Activated CD4-positive, alpha-beta T cell treated with anti-CD3 and anti-CD28 coated beads, Interleukin-2, amount 50 U/mL, for 16 hours (primary cell): ENCODE data around the gene MADD.
A peak's percentile ranks its signal among the peaks of the same experiment; 100 is the strongest.

Source experiments
- DNase-seq: peaks from one replicate; pipeline ENCODE4 v3.0.0-alpha.2; 2020

MADD gene

DNA sequence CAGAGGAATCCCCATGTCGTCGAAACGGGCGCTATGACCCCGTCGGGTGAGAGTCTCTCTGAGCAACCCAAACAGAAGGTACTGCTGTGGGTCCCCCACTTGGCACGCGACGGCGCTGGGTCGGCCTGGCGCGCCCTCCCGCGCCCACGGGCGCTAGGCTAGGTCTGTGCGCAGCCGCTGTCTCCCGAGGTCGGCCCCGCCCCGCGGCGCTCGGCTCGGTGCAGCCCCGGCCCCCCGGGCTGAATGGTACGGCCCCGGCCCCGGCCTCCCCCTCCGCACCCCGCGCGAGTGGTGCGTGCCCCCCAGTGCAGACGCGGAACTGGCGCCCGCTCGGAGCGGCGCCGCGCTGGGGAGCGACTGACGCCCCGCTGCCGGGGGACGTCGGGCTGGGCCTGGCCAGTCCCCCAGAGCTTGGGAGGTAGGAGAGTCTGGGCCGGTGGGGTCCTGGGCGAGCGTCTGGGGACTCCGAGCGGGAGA lies at the start of gene MADD:
MADD (plus strand) TSS at position 305 of the 477 bp plus-strand sequence.
- peak; percentile 90 for DNase-seq

DNA sequence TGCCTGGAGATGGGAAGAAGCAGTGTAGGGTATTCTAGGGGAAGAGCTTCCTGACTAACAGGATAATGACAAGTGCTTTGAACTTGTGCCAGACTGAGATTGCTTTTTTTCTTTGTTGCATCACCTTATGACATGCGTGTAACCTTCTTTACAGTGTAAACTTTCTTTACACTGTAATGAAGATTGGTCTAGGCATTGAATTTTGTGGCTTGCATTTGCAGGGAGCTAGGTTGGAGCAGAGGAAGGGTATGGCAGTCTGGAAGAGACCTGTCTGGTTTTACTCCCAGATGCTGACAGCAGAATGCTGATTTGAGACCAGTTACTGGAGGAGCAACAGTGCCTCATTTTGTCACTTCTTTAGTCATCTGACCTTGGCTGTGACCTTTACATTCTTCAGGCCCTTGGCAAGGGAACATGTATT lies 49.5 kb upstream of the MADD start:
- no peak for DNase-seq

GRCh38 chr11:47222696-47223095 lies 47.2 kb upstream of the MADD start:
- DNase-seq = no peak

GRCh38 chr11:47225552-47226400 lies 44.2 kb upstream of the MADD start:
- DNase-seq = peak; percentile 71

GRCh38 chr11:47229161-47229560 lies 40.8 kb upstream of the MADD start:
- no peak for DNase-seq

DNA sequence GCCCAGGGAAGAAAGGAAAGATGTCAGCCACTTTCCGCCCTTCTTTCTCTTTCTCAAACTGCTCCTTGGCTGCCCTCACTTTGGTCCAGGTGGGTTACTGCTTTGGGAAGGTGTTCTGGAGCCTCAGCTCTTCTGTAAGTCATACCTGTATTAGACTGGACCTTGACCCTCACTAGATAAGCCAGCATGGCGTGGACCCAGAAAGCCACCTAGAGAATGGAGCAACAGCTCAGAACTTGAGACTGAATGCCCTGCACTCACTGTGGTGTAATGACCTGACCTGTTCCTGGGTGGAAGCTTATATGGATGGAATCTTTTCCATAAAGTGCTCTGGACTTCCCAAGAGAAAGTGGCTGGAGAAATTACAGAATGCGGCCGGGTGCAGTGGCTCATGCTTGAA lies 36.9 kb upstream of the MADD start:
- no peak for DNase-seq

DNA sequence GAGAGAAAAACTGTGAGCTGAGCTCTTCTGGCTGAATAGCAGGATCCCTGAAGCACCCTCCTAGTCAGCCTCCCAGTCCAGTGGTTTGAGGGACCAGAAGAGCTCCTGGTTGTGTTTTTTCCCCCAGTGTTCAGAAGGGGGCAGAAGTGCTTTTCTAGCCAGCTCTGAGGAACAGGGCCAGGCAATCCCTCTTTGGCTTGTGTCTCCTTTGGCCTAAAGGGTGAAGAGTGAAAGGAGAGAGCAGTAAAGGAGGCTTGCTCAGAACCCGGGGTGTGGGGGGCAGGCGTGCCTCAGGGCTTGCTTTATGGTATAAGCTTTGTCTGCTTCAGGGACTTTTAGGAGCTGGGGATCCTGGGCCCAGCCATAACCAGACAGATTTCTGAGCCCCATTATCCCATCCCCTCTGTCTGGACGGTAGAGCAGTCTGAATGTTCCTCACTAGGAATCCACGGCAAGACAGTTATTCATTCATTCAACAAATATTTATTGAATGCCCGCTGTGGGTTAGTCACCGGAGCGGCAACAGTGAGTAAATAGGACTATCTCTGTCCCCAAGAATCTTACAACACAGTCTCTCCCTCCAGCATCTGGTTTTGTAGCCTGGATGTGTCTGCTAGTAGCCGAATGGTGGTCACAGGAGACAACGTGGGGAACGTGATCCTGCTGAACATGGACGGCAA lies 35.8 kb upstream of the MADD start:
- DNase-seq = no peak

DNA sequence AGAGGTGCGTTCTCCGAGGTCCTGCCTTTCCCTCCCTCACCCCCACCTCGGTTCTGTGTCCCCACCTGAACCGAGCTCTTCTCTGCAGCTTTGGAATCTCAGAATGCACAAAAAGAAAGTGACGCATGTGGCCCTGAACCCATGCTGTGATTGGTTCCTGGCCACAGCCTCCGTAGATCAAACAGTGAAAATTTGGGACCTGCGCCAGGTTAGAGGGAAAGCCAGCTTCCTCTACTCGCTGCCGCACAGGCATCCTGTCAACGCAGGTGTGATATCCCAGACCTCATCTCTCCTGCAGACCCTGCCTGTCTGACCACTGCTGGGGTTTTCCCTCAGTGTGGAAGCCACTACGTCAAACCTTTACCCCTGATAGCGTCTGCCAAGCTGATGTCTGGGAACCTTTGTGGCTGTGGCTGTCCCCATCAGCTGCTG lies 35.2 kb upstream of the MADD start:
- peak; percentile 20 for DNase-seq

- no peak for DNase-seq
Measured at GRCh38 chr11:47235163-47235562, 34.8 kb upstream of the MADD start.

DNA sequence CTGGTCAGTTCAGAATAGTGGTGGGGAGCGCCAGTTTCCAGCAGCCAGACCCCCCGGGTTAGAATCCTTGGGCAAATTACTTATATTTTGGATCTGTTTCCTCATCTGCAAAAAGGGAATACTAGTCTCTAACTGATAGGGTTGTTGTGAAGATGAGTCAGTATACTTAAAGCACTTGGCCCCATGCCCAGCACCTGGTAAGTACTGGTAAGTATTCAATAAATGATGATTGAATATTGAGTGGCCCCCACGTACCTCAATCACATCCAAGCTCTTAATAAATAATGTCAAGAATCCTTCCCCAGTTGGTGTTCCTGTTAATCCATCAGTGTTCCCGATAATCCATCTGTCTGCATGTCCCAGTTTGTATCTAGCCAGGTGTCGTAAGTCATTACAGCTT lies 33.5 kb upstream of the MADD start:
- no peak for DNase-seq

GRCh38 chr11:47239852-47240251 lies 30.1 kb upstream of the MADD start:
- DNase-seq = no peak

- DNase-seq = no peak
Measured at GRCh38 chr11:47241841-47242301, 28.1 kb upstream of the MADD start.

DNA sequence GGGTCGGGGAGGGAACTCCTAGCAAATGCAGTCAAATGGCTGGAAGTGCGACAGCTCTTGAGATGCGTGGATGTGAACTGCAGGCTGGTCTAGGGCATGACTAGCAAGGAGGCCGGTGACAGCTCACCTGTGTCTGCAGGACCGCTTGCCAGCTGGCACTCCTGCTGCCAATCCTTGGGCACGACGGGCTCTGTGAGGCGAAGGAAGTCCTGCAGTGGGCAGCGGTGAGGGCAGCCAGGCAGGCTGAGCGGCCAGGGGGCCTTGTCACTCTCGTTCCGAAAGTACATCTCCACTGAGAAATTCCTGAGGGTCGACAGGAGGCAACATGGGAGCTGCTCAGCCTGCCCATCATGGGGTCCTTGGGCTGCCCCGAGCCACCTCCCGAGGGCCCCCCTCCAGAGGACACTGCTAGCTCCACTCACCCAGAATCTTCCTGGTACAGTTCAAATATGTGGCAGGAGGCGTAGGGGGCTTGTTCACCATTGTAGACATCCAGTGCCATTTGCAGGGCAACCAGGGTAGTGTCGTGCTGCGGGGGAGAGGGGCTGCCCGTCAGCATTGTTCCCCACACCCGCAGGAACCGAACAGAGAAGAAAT lies 27.2 kb upstream of the MADD start:
- no peak for DNase-seq

GRCh38 chr11:47243454-47243853 lies 26.5 kb upstream of the MADD start:
- DNase-seq = no peak

- DNase-seq = no peak
Measured at GRCh38 chr11:47244448-47245350, 25.2 kb upstream of the MADD start.

DNA sequence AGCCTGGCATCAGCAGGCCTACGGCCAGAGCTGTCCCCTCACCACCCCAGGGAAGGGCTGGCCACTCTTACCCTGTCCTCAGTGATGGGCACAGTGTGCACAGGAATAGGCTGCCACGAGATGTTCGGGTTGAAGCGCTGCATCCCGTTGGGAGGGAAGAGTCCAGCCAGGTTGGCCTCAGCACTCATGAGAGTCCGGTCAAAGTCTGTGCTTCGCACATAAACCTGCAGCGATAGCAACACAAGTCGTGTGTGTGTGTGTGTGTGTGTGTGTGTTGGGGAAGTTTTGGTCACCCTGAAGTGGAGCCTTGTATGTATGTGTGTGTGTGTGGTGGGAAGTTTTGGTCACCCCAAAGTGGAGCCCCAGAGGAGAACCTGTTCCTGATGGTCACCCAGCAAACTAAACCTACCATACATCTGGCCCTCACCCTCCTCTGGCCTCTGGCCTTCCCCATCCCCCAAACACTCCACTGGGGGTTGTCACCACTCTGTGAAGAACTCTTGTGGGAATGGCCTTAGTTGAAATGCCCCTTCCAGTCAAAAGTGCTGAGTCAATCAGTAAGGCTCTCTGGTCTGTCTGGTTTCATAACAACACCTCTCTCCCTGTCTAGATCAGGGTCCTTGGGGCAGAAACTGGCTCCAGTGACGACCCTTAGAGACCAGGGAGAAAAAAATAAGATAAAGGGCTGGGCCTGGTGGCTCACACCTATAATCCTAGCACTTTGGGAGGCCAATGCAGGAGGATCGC lies 24.1 kb upstream of the MADD start:
- no peak for DNase-seq

DNA sequence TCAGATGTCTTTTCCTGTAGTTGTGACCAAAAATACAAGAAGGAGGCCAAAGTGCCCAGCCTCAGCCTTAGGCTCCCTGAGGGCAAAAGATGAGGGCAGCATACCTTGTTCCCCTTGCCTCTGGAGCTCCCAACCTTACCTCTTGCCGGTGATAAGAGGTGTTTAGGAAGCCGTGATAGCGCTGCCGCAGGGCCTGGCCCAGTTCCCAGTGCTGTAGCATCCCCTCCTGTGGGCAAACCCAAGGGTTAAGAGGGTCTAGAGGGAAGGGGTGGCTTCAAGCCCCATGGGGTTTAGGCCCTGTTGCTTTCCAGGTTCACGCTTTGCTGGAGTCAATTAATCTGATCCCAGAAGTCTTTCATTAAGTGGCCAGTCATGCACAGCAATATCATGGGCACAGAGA lies 22.4 kb upstream of the MADD start:
- DNase-seq = no peak

DNA sequence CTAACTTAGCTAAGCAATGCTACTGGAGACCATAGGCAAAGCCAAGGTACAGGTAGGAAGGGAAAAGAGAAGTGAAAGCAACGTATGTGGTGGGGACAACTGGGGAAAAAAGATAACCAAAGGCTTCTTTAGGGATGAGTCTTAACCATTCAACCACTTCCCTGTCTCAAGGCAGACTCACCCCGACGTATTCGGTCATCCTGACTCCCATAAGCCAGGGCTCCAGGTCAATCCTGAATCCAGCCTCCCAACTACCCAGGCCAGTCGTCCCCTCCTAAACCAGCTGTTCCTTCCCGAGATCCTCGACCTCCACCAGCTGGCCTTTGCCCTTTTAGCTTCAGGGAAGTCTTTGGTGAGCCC lies 21.6 kb upstream of the MADD start:
- no peak for DNase-seq

- DNase-seq = peak; percentile 93
Measured at GRCh38 chr11:47248664-47249377, 21.1 kb upstream of the MADD start, which contains the start of gene ACP2. Gene ACP2 (minus strand): TSS chr11:47248814. CDS start chr11:47248789, 25 bp downstream.

DNA sequence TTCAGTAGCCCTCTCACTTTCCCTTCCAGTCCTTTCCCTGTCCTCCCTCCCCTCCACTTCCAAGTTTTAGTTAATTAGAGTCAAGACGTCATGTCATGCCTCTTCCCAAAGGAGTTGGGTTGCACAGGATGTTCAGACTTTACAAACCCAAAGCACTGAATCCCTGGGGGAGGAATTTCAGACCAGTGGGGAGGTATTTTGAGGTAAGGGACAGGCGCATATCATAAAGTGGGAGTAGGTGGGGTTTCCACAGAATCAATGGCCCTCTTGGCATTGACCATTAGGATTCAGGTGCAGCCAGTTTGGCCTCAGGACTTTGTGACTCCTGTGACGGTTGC lies 20.6 kb upstream of the MADD start:
- no peak for DNase-seq

- no peak for DNase-seq
Measured at GRCh38 chr11:47251751-47252150, 18.2 kb upstream of the MADD start.
